Measurements from ENCODE around the gene FUCA1. TPM values are rescaled to one million over a fixed set of nuclear protein-coding genes. Genes with fewer than 3 reads are reported as not detected.

The FUCA1 gene
- polyA plus RNA-seq, 1 donor from 2014 or later = 38.5 TPM

- no peaks in the 10 kb centered on the region for H3K79me2 ChIP-seq (replicated peaks; ENCODE audit: insufficient read depth, low read length)
- no peaks in the 10 kb centered on the region for H4K20me1 ChIP-seq (ENCODE audit: insufficient read depth)
- no peaks in the 10 kb centered on the region for H3K27me3 ChIP-seq (ENCODE audit: insufficient read depth, low read depth, low read length)
- H3K27ac ChIP-seq (ENCODE audit: low read length) = no peak overlapping the region
- H3K9ac ChIP-seq (ENCODE audit: low read length) = no peak overlapping the region
- no peak overlapping the region for H2AFZ ChIP-seq (ENCODE audit: low read depth, low read length)
- H3K36me3 ChIP-seq (ENCODE audit: insufficient read depth, low read length) = no peaks in the 10 kb centered on the region
- no peaks in the 10 kb centered on the region for H3F3A ChIP-seq (ENCODE audit: insufficient read depth, low read length, poor library complexity, severe bottlenecking)
- no peaks in the 10 kb centered on the region for H3K9me2 ChIP-seq (ENCODE audit: insufficient read depth, low read length)
- no peaks in the 10 kb centered on the region for H3K9me3 ChIP-seq (ENCODE audit: low read length)
- no peak overlapping the region for H3K4me2 ChIP-seq (ENCODE audit: low read length)
- TF ChIP-seq MXI1 (conservative IDR thresholded peaks at IDR 0.05; ENCODE audit: poor library complexity, severe bottlenecking) = no peak
- TF ChIP-seq REST (IDR thresholded peaks at IDR 0.05; ENCODE audit: borderline replicate concordance) = no peak
- TF ChIP-seq EP300 (conservative IDR thresholded peaks at IDR 0.05; ENCODE audit: poor library complexity, severe bottlenecking) = no peak
- TF ChIP-seq POLR2AphosphoS5 (IDR thresholded peaks at IDR 0.05) = no peak
- TF ChIP-seq EZH2 (IDR thresholded peaks at IDR 0.05; ENCODE audit: borderline replicate concordance, insufficient read depth, low read length, poor library complexity, severe bottlenecking) = no peak
- TF ChIP-seq RAD21 (conservative IDR thresholded peaks at IDR 0.05) = no peak
- no peak for TF ChIP-seq SMC3 (conservative IDR thresholded peaks at IDR 0.05; ENCODE audit: poor library complexity)
- TF ChIP-seq TAF1 (IDR thresholded peaks at IDR 0.05; ENCODE audit: low read depth) = no peak
- no peak overlapping the region for H3K4me3 ChIP-seq (ENCODE audit: low read length)
These were observed 42.6 kb upstream of the FUCA1 start for GRCh38 chr1:23910553-23911246.

DNA sequence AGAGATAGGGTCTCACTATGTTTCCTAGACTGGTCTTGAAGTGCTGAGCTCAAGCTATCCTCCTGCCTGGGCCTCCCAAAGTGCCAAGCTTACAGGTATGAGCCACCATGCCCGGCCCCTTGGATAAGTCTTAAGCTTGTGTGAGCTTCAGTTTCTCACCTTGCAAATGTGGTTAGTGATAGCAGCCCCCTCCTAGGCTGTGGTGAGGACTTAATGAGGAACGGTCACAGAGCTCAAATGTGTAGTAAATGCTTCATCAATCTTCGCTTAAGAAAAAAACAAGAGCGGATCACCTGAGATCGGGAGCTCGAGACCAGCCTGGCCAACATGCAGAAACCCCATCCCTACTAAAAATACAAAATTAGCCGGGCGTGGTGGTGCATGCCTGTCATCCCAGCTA, 42.1 kb upstream of the FUCA1 start:
- Histone ChIP-seq H3F3A (ENCODE audit: insufficient read depth, low read length, poor library complexity, severe bottlenecking) (no peaks in the 10 kb centered on the region), H2AFZ (ENCODE audit: low read depth, low read length) (no peak overlapping the region), H3K4me3 (ENCODE audit: low read length) (no peak overlapping the region), H3K4me2 (ENCODE audit: low read length) (no peak overlapping the region), H3K36me3 (ENCODE audit: insufficient read depth, low read length) (no peaks in the 10 kb centered on the region), H3K9ac (ENCODE audit: low read length) (no peak overlapping the region), H3K9me3 (ENCODE audit: low read length) (no peaks in the 10 kb centered on the region), H3K79me2 (replicated peaks; ENCODE audit: insufficient read depth, low read length) (no peaks in the 10 kb centered on the region), H4K20me1 (ENCODE audit: insufficient read depth) (no peaks in the 10 kb centered on the region), H3K27ac (ENCODE audit: low read length) (no peak overlapping the region), H3K27me3 (ENCODE audit: insufficient read depth, low read depth, low read length) (no peaks in the 10 kb centered on the region), H3K9me2 (ENCODE audit: insufficient read depth, low read length) (no peaks in the 10 kb centered on the region)
- no peak for TF ChIP-seq EZH2 (IDR thresholded peaks at IDR 0.05; ENCODE audit: borderline replicate concordance, insufficient read depth, low read length, poor library complexity, severe bottlenecking)
- TF ChIP-seq EP300 (conservative IDR thresholded peaks at IDR 0.05; ENCODE audit: poor library complexity, severe bottlenecking) = no peak
- TF ChIP-seq TAF1 (IDR thresholded peaks at IDR 0.05; ENCODE audit: low read depth) = no peak
- no peak for TF ChIP-seq SMC3 (conservative IDR thresholded peaks at IDR 0.05; ENCODE audit: poor library complexity)
- no peak for TF ChIP-seq CTCF (IDR thresholded peaks at IDR 0.05; ENCODE audit: poor library complexity, severe bottlenecking)
- TF ChIP-seq REST (IDR thresholded peaks at IDR 0.05; ENCODE audit: borderline replicate concordance) = no peak
- TF ChIP-seq RAD21 (conservative IDR thresholded peaks at IDR 0.05) = no peak
- no peak for TF ChIP-seq POLR2AphosphoS5 (IDR thresholded peaks at IDR 0.05)
- TF ChIP-seq MXI1 (conservative IDR thresholded peaks at IDR 0.05; ENCODE audit: poor library complexity, severe bottlenecking) = no peak
